Measurements from ENCODE around the gene HECTD3.

- no peak for TF ChIP-seq REST (IDR thresholded peaks at IDR 0.05; ENCODE audit: borderline replicate concordance)
- peak; percentile 96 for TF ChIP-seq CTCF (IDR thresholded peaks at IDR 0.05; ENCODE audit: poor library complexity, severe bottlenecking)
Measured at GRCh38 chr1:45014321-45015028, 3.4 kb upstream of the HECTD3 start.
